ENCODE measurements around the gene TMEM123.

The TMEM123 gene

DNA sequence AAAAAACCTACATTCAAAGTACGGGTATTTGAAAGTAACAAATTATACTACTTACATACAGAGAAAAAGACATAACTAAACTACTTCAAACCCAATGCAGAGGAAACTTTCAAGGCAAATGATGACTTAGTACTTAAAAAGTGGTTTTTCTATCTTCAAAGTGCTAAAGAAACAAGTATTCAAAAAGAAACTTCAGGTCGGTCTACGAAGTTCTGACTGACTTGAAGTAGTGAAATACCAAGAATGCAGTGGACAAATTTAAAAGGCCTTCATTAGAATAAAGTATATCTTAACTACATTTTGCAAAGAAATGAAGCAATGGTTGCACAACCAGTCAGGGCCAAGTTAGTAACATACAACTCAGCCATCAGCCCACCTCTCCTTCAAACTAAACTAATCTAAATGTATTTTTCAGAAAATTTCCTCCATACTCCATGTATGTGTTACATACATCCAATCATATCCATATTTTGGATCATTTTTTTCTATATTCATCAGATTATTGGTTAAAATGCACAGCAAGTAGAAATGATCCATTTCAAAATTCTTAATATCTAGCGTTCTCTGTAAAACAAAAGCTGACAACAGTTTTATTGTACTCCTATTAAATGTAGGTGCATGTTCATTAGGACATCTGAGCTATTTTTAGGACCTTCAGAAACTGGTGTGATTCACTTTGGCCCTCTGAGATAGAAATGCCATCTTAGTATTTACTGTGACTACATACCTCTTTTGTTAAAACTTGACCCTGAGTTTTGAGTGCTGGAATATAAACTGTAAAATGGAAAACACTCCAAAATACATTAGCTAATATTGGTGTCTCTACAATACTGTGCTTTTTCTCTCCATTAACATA lies 55.6 kb downstream of the TMEM123 start:
- no peaks in the 10 kb centered on the region for H3K36me3 ChIP-seq (ENCODE audit: insufficient read depth)

DNA sequence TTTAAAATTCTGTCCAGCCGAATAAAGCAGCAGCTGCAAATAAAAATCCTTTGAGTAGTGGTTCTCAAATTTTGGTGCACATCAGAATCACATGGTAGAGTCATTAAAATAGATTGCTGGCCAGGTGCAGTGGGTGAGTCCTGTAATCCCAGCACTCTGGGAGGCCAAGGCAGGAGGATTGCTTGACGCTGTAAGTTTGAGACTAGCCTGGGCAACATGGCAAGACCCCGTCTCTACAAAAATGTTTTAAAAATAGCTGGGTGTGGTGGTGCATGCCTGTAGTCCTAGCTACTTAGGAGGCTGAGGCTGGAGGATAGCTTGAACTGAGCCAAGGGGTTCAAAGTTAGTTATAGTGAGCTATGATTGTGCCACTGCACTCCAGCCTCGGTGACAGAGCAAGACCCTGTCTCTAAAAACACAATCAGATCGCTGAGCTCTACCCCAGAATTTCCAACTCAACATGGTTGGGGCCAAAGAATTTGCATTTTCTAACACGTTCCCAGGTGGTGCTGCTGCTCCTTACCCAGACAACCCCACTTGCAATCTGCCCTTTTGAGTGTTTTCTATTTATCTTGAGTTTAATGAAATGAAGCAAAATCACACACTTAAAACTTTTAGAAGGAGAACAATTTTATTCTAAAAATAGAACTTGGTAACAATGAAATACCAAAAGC lies 56.7 kb downstream of the TMEM123 start:
- no peak overlapping the region for H2AFZ ChIP-seq (ENCODE audit: low read depth)
- no peaks in the 10 kb centered on the region for H4K20me1 ChIP-seq (ENCODE audit: insufficient read depth)
- H3K36me3 ChIP-seq (ENCODE audit: insufficient read depth), result no peaks in the 10 kb centered on the region
- no peaks in the 10 kb centered on the region for H3K27me3 ChIP-seq (ENCODE audit: insufficient read depth, low read depth)
- TF ChIP-seq, protein P1, sequence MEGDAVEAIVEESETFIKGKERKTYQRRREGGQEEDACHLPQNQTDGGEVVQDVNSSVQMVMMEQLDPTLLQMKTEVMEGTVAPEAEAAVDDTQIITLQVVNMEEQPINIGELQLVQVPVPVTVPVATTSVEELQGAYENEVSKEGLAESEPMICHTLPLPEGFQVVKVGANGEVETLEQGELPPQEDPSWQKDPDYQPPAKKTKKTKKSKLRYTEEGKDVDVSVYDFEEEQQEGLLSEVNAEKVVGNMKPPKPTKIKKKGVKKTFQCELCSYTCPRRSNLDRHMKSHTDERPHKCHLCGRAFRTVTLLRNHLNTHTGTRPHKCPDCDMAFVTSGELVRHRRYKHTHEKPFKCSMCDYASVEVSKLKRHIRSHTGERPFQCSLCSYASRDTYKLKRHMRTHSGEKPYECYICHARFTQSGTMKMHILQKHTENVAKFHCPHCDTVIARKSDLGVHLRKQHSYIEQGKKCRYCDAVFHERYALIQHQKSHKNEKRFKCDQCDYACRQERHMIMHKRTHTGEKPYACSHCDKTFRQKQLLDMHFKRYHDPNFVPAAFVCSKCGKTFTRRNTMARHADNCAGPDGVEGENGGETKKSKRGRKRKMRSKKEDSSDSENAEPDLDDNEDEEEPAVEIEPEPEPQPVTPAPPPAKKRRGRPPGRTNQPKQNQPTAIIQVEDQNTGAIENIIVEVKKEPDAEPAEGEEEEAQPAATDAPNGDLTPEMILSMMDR (conservative IDR thresholded peaks at IDR 0.05; ENCODE audit: low read depth, low read length), result no peak
- no peaks in the 10 kb centered on the region for H3K79me2 ChIP-seq (ENCODE audit: insufficient read depth, low read depth)
- H3K9ac ChIP-seq, result no peak overlapping the region
- peaks cover 19% of the 10 kb centered on the region for H3K4me1 ChIP-seq (ENCODE audit: low read depth, poor library complexity, severe bottlenecking)
- H3K27ac ChIP-seq, result no peak overlapping the region
- H3K4me3 ChIP-seq (IDR thresholded peaks at IDR 0.05; ENCODE audit: insufficient read depth, low read depth, low read length), result no peak overlapping the region
- H3K4me2 ChIP-seq, result no peak overlapping the region

More for the DNA sequence above, 55.6 kb downstream of the TMEM123 start:
- no peak overlapping the region for H3K4me3 ChIP-seq (IDR thresholded peaks at IDR 0.05; ENCODE audit: insufficient read depth, low read depth, low read length)
- no peak overlapping the region for H3K9ac ChIP-seq
- H3K79me2 ChIP-seq (ENCODE audit: insufficient read depth, low read depth), result no peaks in the 10 kb centered on the region
- H2AFZ ChIP-seq (ENCODE audit: low read depth), result no peak overlapping the region
- H3K27ac ChIP-seq, result no peak overlapping the region
- H3K27me3 ChIP-seq (ENCODE audit: insufficient read depth, low read depth), result no peaks in the 10 kb centered on the region
- no peaks in the 10 kb centered on the region for H4K20me1 ChIP-seq (ENCODE audit: insufficient read depth)
- H3K4me1 ChIP-seq (ENCODE audit: low read depth, poor library complexity, severe bottlenecking), result peaks cover 24% of the 10 kb centered on the region
- H3K4me2 ChIP-seq, result no peak overlapping the region
- TF ChIP-seq, protein P1 (conservative IDR thresholded peaks at IDR 0.05; ENCODE audit: low read depth, low read length), result no peak

DNA sequence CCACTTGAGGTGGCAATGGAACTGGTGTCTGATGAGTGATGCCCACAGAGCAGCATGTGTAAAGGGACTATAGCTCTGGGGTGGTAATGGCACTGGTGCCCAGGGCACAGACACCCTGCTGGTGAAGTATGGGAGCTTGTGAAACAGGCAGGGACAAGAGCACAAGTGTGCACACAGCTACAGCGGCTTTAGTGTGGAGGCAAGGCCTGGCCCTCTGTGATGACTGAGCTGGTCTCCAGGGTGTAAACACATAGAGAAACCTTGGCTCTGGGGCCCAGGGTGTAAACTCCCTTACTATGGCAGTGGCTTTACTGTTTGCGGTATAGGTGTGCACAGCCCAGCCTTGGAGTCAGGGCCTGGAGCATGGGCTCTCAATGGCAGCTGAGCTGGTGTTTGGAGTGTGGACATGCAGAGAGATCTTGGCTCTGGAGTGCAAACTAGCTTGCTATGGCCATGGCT lies 59.3 kb downstream of the TMEM123 start:
- Histone ChIP-seq H3K4me1 (ENCODE audit: low read depth, poor library complexity, severe bottlenecking) (peaks cover 26% of the 10 kb centered on the region), H3K27ac (no peak overlapping the region), H3K79me2 (ENCODE audit: insufficient read depth, low read depth) (no peaks in the 10 kb centered on the region), H3K4me3 (IDR thresholded peaks at IDR 0.05; ENCODE audit: insufficient read depth, low read depth, low read length) (no peak overlapping the region), H3K9ac (no peak overlapping the region), H2AFZ (ENCODE audit: low read depth) (no peak overlapping the region), H3K27me3 (ENCODE audit: insufficient read depth, low read depth) (no peaks in the 10 kb centered on the region), H4K20me1 (ENCODE audit: insufficient read depth) (no peaks in the 10 kb centered on the region), H3K36me3 (ENCODE audit: insufficient read depth) (no peaks in the 10 kb centered on the region), H3K4me2 (no peak overlapping the region)
- TF ChIP-seq, protein P1 (conservative IDR thresholded peaks at IDR 0.05; ENCODE audit: low read depth, low read length), result no peak

DNA sequence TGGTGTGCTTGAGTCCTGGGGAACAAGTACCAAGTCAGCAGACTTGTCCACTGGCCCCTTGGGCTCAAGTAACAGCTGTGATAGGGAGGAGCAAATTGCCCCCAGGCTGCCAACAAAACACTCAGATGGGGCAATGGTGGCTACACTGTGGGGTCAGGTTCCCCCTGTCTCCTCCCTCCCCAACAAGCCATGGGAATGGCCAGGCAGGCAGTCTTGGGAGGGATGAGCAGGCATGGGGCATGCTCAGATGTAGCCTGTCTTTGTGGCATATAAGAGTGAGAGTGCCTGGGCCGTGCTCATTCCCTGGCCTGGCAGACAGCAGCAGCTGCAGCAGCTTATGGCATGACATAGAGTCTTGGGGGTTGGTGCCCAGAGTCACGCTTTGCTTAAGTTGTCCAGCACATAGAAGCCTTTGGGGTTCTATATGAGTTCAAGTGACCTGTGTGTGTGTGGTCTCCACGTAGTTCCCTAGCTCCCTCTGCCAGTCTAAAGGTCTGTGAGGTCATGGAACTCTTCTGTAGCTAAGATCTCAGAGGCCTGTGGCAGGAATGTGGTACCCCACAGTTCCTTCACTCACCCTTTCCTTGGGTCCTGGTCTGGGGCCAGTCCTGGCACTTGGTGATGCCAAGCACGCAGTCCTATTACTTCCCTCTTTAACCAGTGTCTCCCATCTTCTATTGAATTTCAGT lies 60.9 kb downstream of the TMEM123 start:
- Histone ChIP-seq H2AFZ (ENCODE audit: low read depth) (no peak overlapping the region), H3K4me2 (no peak overlapping the region), H3K9ac (no peak overlapping the region), H3K79me2 (ENCODE audit: insufficient read depth, low read depth) (no peaks in the 10 kb centered on the region), H3K27me3 (ENCODE audit: insufficient read depth, low read depth) (no peaks in the 10 kb centered on the region), H4K20me1 (ENCODE audit: insufficient read depth) (no peaks in the 10 kb centered on the region), H3K36me3 (ENCODE audit: insufficient read depth) (no peaks in the 10 kb centered on the region), H3K4me1 (ENCODE audit: low read depth, poor library complexity, severe bottlenecking) (peaks cover 13% of the 10 kb centered on the region), H3K27ac (no peak overlapping the region), H3K4me3 (IDR thresholded peaks at IDR 0.05; ENCODE audit: insufficient read depth, low read depth, low read length) (no peak overlapping the region)
- TF ChIP-seq, protein P1 (conservative IDR thresholded peaks at IDR 0.05; ENCODE audit: low read depth, low read length), result no peak
